CD4-positive, alpha-beta T cell treated with Interferon alpha-2 for 1 hour (primary cell): ENCODE data around the gene LHFPL5.

ENCODE experiments used
- DNase-seq, 2 donors: peaks; one replicate each; pipeline ENCODE4 v3.0.0-alpha.2; 2020 to 2022

Gene LHFPL5

GRCh38 chr6:35804996-35805736 is at the start of gene LHFPL5:
LHFPL5 (plus strand) TSS chr6:35805352; CDS start chr6:35805671, 319 bp downstream.
- peak; percentile 6 to 43 for DNase-seq

DNA sequence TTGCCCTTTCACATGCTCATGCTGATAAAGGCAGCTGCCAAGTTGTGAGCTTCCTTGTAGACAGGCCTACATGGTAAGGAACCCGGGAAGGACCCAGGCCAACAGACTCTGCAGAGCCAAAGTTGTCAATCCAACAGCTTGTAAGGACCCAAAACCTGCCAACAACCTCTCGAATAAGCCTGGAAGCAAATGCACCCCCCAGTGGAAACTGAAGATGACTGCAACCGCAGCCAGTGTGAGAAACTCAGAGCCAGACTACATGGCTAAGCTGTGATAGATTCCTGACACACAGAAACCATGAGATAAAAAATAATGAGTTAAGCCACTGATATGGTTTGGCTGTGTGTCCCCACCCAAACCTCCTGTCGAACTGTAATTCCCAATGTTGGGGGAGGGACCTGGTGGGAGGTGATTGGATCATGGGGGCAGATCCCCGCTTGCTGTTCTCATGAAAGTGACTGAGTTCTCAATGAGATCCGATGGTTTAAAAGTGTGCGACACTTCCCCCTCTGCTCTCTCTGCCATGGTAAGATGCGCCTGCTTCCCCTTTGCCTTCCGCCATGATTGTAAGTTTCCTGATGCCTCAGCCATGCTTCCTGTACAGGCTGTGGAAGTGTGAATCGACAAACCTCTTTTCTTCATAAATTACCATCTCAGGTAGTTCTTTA is 47.6 kb upstream of the LHFPL5 start:
- DNase-seq = peak in 1 of 2 donors; percentile 24

DNA sequence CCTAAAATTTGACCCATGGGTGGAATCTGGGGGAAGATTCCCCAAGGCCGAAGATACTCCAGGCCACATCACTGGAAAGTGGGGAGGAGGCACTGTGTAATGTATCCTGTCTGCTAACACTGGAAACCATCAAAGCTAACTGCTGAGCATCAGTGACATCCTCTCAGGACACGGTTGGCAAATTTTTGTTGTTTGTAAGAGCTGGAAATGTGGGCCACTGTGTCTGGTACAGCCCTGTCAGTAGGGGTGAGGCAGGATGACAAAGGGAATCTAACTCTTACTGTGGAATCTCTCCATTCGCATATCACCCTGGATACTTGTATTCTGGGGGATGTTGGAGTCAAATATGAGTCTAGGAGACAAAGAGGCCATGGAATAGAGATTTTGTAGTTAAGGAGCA is 45.7 kb upstream of the LHFPL5 start:
- no peak for DNase-seq

DNA sequence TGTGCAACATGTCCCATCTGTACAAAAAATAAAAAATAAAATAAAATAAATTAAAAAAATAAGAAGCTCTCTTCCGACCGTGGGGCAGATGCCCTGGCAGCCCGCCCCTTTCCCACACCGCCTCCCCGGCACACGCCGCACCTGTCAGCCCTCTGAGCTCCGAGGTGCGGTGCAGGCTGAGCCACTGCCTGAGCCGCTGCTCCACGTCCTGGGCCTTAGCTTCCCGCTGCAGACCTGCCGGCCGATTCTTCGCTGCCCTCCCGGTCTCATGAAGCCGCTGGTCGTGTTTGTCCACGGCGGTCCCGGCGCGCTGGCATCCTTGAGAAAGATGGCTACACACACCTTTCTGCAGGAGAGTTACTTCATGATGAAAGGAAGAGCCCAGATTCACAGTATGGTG is 39.4 kb upstream of the LHFPL5 start:
- DNase-seq = no peak

DNA sequence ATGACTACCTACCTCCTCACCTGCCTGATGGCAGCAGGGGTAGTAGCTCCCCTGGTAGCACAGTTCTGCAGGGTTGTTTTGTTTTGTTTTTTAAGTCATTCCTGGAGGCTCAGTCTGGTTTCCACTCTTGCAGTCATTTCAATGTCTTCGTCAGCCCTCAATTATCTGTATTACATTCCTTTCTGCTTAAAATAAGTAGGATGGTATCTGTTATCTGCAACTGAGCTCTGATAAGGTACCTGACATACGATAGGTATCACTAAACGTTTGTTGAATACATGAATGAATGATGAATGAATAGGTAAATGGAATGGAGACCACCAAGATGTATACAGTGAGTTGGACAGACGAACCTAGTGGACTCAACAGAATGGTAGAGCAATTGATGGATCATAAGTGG is 35.9 kb upstream of the LHFPL5 start:
- DNase-seq = no peak

DNA sequence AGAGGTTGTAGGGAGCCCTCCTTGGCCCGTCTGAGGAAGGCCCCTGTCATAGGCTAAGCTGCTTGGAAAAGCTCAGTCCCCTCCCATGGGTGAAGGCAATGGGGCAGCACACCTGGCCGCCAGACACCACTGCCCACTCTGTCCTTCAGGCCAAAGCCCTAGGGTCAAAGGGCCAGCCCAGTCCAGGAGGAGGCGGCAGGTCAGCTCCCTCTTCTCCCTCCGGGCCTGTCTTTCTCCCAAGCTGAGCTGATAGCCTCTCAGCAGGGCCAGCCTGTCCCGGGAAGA is 33.9 kb upstream of the LHFPL5 start:
- no peak for DNase-seq

DNA sequence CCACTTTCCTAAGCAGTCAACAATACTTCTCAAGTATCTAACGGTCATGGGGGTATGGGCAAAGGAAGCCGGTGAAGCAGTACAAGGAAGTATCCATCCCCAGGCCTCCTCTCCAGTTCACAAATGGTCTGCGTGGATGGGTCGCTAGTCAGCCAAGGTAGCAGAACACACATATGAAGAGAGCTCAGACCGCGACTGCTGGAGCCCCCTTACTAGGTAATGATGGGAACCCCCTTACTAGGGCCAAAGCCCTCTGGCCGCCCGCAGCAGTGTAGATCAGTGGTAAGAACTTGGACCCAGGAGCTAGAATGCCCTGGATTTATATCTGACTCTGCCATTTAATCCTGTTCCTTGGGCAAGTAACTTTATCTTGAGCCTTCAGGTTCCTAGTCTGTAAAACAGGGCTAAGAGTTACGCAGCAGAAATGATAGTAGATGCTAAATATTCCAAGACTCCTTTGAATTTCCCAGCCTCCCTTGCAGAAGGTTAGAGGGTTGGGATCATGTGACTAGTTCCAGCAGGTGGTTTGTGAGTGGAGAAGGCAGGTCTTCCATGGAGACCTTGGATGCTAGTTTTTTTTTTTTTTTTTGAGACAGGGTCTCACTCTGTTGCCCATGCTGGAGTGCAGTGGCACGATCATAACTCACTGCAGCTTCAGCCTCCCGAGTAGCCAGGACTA is 30.9 kb upstream of the LHFPL5 start:
- DNase-seq = no peak

DNA sequence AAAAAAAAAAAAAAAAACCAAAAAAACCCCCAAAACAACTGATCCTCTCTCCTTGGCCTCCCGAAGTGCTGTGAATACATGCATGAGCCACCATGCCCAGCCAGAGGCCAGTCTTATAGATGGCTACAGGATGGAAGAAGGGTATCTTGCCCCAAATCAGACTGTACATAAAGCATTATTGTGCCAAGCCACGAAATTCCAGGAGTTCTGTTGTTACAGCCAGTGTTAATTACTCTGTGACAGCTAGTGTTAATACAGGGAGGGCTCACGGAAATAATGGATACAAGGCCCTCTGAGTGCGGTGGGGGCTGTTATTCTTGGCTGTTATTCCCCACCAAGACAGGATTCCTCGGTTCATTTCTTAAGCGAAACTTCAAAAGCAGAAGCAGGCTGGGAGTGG is 30.1 kb upstream of the LHFPL5 start:
- DNase-seq = no peak

GRCh38 chr6:35776364-35777215 is 28.6 kb upstream of the LHFPL5 start, which contains the start of gene CLPSL2:
CLPSL2 (plus strand) TSS chr6:35776598; CDS start chr6:35776619, 21 bp downstream.
- DNase-seq = no peak

GRCh38 chr6:35777356-35778102 is 27.6 kb upstream of the LHFPL5 start:
- DNase-seq = no peak

DNA sequence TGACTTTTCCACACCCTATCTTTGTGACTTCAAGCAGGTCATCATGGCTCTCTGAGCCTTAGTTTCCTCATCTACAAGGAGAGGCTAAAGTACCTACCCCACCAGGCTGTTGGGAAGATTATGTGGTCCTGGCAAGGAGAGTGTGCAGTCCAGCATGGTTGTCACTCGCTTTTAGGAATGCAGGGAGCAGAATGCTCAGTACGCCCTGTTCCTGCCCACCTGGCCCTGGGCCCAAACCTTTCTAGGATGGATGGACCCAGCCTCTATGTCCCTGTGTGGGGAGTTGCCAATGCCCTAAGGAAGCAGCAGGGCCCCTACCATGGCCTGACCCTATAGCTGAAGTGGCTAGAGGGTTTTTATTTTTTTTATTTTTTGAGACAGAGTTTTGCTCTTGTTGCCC is 26.7 kb upstream of the LHFPL5 start:
- DNase-seq = no peak

DNA sequence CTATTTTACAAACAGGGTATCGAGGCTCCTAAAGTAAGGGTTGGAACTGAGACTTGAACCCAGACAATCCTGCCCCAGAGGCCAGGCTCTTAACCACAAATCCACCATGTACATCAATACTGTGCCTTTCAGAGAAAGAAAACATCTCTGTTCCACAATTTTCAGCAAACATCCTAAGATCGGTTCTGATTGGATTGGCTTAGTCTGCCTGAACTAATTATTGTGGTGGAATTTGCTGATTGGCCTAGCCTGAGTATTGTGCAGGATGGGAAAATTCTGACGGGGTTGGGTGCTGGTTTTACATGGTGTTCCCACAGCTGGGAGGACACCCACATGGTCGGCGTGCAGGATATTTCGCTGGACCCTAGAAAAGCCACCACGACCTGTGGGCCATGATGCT is 24.4 kb upstream of the LHFPL5 start, which contains the start of gene CLPSL1:
CLPSL1 (plus strand) TSS at position 301 of the 400 bp plus-strand sequence; CDS start at position 393, 92 bp downstream.
- DNase-seq = no peak

GRCh38 chr6:35781290-35781689 is 23.9 kb upstream of the LHFPL5 start:
- no peak for DNase-seq

- no peak for DNase-seq
These were observed 22.7 kb upstream of the LHFPL5 start for GRCh38 chr6:35782424-35782823.

DNA sequence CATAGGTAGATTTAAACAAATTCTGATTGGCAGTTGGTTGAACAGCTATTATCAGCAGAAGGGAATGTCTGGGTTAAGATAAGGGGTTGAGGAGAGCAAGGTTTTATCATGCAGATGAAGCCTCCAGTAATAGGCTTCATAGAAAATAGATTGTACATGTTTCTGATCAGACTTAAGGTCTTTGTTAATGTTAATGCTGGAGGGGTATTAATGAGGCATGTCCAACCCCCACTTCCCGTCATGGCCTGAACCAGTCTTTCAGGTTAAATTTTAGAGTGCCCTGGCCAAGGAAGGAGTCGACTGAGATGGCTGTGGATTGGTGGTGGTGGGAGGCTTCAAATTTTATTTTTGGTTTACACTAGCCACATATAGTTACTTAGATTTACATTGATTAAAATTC is 21.0 kb upstream of the LHFPL5 start:
- DNase-seq = no peak

DNA sequence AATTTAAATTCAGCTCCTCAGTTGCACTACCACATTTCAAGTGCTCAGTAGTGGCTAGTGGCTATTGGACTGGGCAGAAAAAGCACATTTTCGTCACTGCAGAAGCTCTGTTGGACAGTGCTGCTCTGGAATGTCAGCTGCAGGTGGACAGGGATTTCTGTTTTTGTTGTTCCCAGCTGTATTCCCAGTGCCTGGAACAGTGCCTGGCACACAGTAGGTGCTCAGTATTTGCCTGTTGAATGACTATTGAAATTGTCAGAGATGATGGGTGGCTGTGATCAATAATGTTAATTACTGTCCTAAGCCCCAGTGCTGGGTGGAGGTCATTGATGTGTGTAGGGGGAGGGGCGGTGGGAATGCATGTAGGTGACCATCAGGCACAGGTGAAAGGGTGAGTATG is 18.9 kb upstream of the LHFPL5 start:
- DNase-seq = no peak

DNA sequence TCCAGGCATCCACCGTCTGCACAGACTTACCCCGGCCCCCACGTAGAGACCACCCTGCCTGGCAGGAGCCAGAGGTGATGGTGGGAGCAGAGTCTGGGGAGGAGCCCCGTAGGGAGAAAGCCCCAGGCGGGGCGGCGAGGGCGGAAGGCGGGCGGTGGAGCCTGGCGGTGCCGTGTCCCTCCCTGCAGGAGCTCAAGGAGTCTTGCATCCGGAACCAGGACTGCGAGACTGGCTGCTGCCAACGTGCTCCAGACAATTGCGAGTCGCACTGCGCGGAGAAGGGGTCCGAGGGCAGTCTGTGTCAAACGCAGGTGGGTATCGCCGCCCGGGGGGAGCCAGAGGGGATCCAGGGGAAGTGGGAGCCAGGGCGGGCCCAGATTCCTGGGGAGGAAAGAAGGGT is 18.3 kb upstream of the LHFPL5 start:
- DNase-seq = no peak

DNA sequence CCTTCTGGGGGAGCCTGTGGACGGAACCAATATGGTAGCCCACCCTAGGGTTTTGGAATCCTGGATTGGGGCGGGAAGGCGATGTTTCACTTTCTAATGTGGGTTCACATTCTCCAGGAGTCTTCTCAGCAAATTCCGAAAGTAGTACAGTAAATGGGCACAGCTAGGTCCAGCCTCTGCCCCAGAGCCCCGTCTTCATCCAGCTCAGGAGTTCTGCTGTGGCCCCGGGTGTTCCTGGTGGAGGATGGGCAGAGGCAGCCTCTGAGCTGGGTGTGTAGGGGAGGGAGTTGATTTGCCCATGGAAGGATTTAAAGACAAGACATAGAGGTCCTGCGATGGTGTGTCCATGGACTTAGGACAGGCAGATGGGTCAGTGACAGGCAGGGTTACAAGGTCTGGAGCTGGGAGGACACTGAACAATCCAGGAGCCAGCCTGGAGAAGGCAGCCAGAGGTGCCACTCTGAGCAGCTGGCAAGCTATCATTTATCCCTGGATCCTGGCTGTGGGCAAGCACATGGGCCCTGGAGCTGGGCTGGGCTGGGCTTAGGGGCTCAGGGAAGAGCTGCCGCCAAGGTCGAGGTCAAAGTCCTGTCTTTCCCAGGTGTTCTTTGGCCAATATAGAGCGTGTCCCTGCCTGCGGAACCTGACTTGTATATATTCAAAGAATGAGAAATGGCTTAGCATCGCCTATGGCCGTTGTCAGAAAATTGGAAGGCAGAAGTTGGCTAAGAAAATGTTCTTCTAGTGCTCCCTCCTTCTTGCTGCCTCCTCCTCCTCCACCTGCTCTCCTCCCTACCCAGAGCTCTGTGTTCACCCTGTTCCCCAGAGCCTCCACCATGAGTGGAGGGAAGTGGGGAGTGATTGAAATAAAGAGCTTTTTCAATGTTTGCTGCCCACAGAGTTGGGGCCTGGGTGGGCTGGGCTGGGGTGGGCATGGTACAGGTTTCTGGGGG is 17.6 kb upstream of the LHFPL5 start:
- no peak for DNase-seq

- DNase-seq = no peak
These were observed 16.6 kb upstream of the LHFPL5 start for GRCh38 chr6:35788423-35788982.

DNA sequence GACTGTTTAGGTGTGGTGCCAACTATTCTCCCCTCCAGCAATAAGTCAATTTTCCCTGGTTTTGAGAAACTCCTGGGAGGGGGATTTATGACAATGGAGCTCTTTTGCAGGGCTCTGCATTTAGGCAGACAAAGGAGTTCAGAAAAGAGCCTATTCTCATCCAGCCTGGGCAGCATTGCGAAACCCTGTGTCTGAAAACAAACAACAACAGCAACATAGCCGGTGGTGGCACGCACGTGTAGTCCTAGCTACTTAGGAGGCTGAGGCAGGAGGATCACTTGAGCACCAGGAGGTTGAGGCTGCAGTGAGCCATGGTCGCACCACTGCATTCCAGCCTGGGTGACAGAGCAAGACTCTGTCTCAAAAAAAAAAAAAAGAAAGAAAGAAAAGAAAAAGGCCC is 14.5 kb upstream of the LHFPL5 start:
- no peak for DNase-seq
